WTC11 (cell line): ENCODE data around the gene HOMEZ. TPM values are rescaled to one million over a fixed set of nuclear protein-coding genes. Genes with fewer than 3 reads are reported as not detected.
A peak's percentile ranks its signal among the peaks of the same experiment; 100 is the strongest.

Experiments
- ATAC-seq: fragments of 200-7000 bp; cut with Tn5 transposase; 2 replicates; pipeline ENCODE4 v1.10.0; 2021; ENCODE audit warnings: mild to moderate bottlenecking, moderate library complexity
- CTCF ChIA-PET: fragments of 300-600 bp; sonication (Branson Sonifier 250); formaldehyde crosslinking; loops from one replicate; lab custom pipeline; 2021; ENCODE audit warnings: antibody characterized with exemption; lab: Charles Lee
- POLR2A ChIA-PET: fragments of 350-600 bp; sonication (Branson Sonifier 250); formaldehyde crosslinking; loops from one replicate; lab custom pipeline; 2021; ENCODE audit warnings: antibody characterized with exemption; lab: Charles Lee
- DNase-seq: peaks from one replicate; pipeline ENCODE4 v3.0.0; 2021; ENCODE audit warnings: low spot score
- H3K27ac Mint-ChIP-seq: 2 replicates; pipeline ENCODE4 v1.8.0; 2021; ENCODE audit warnings: mixed read lengths
- H3K27me3 Mint-ChIP-seq: 2 replicates; pipeline ENCODE4 v1.8.0; 2021; ENCODE audit warnings: low read depth, mild to moderate bottlenecking, moderate library complexity, mixed read lengths
- H3K36me3 Mint-ChIP-seq: 2 replicates; pipeline ENCODE4 v1.8.0; 2021; ENCODE audit warnings: mixed read lengths
- H3K4me1 Mint-ChIP-seq: 2 replicates; pipeline ENCODE4 v1.8.0; 2022; ENCODE audit warnings: mixed read lengths
- H3K4me3 Mint-ChIP-seq: 2 replicates; pipeline ENCODE4 v1.8.0; 2021; ENCODE audit warnings: mild to moderate bottlenecking, moderate library complexity, mixed read lengths
- H3K9me3 Mint-ChIP-seq: 2 replicates; pipeline ENCODE4 v1.8.0; 2021; ENCODE audit warnings: mixed read lengths
- ARID4B ChIP-seq: sonication (generic); formaldehyde crosslinking; IDR thresholded peaks from 2 replicates; pipeline ENCODE4 v1.8.0; 2023; ENCODE audit warnings: missing genetic modification reagents, mild to moderate bottlenecking, borderline replicate concordance
- ATF1 ChIP-seq: sonication (generic); formaldehyde crosslinking; IDR thresholded peaks from 2 replicates; pipeline ENCODE4 v1.8.1; 2023; ENCODE audit warnings: mild to moderate bottlenecking, moderate library complexity, missing genetic modification reagents
- GABPB1 ChIP-seq: sonication (generic); formaldehyde crosslinking; IDR thresholded peaks from 2 replicates; pipeline ENCODE4 v1.8.1; 2023; ENCODE audit warnings: mild to moderate bottlenecking, missing genetic modification reagents
- SMAD4 ChIP-seq: sonication (generic); formaldehyde crosslinking; IDR thresholded peaks from 2 replicates; pipeline ENCODE4 v1.8.0; 2022; ENCODE audit warnings: mild to moderate bottlenecking, missing genetic modification reagents
- ZNF423 ChIP-seq: fragments of 250-450 bp; sonication (Bioruptor Pico); IDR thresholded peaks from 2 replicates; pipeline ENCODE4 v2.1.2; 2022; ENCODE audit warnings: mild to moderate bottlenecking, moderate library complexity
- total RNA-seq: library from RNA; stranded (reverse); gene quantifications from 3 replicates; pipeline ENCODE4 v1.2.3, GENCODE V29; 2021
- TF ChIP-seq, protein P1 (sequence below): sonication (generic); formaldehyde crosslinking; IDR thresholded peaks from 2 replicates; pipeline ENCODE4 v1.8.0; 2022; ENCODE audit warnings: mild to moderate bottlenecking, missing genetic modification reagents

Gene HOMEZ
- total RNA-seq, 1 experiment from 2014 or later, result 10.7 TPM

DNA sequence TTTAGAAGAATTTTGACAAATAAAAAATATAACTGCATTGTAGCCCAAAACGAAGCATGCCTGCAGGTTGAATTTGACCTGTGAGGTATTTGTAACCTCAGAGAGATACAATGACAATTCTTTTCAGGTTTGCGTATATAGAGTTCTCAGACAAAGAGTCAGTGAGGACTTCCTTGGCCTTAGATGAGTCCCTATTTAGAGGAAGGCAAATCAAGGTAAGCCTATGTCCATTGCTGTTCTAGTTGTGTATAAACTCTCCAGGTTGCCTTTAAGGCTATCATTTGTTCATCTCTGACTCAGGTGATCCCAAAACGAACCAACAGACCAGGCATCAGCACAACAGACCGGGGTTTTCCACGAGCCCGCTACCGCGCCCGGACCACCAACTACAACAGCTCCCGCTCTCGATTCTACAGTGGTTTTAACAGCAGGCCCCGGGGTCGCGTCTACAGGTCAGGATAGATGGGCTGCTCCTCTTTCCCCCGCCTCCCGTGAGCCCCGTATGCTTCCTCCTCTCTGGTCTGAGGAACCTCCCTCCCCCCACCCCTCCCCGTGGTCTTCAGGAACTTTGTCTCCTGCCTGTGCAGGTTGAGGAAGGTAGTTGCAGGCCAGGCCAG is 38.0 kb upstream of the HOMEZ start:
- H3K4me1 Mint-ChIP-seq, result peaks cover 26% of the 10 kb centered on the region
- H3K9me3 Mint-ChIP-seq, result no peaks in the 10 kb centered on the region
- peak overlapping the region; percentile 65; the same call in 1 of the 2 replicates for H3K27ac Mint-ChIP-seq
- H3K4me3 Mint-ChIP-seq, result no peak overlapping the region
- H3K36me3 Mint-ChIP-seq, result peaks cover 46% of the 10 kb centered on the region
- DNase-seq, result no peak
- H3K27me3 Mint-ChIP-seq, result no peaks in the 10 kb centered on the region
- ChIA-PET POLR2A (no interaction called here), CTCF (interaction anchor here (1.3 to 1.7 kb wide), 2 partner anchors 56 to 59 kb away, joined by 3 to 7 read pairs; no protein-coding TSS in a partner anchor)
- TF ChIP-seq, protein P1, sequence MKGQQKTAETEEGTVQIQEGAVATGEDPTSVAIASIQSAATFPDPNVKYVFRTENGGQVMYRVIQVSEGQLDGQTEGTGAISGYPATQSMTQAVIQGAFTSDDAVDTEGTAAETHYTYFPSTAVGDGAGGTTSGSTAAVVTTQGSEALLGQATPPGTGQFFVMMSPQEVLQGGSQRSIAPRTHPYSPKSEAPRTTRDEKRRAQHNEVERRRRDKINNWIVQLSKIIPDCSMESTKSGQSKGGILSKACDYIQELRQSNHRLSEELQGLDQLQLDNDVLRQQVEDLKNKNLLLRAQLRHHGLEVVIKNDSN (CRISPR knock-in tag), result no peak
- no peak for ATAC-seq

GRCh38 chr14:23322568-23323517 is 36.9 kb upstream of the HOMEZ start:
- Mint-ChIP-seq H3K27me3 (no peaks in the 10 kb centered on the region), H3K4me1 (peaks cover 26% of the 10 kb centered on the region), H3K27ac (peak overlapping the region; percentile 96), H3K9me3 (no peaks in the 10 kb centered on the region), H3K36me3 (peaks cover 46% of the 10 kb centered on the region), H3K4me3 (peak overlapping the region; percentile 96)
- ATAC-seq, result no peak
- POLR2A ChIA-PET, result interaction anchor here (0.6 to 2.7 kb wide), 7 partner anchors 16 to 331 kb away, joined by 3 to 32 read pairs (median 9); partner anchors contain the start of genes ACIN1, BCL2L2, C14orf119 and SLC22A17
- DNase-seq, result no peak
- TF ChIP-seq GABPB1 (CRISPR knock-in tag) (no peak), SMAD4 (no peak), ATF1 (CRISPR knock-in tag) (no peak)
- CTCF ChIA-PET, result interaction anchor here (0.6 to 4.5 kb wide), 15 partner anchors 16 to 347 kb away, joined by 3 to 39 read pairs (median 8); partner anchors contain the start of genes BCL2L2, CEBPE, CMTM5 and PPP1R3E

DNA sequence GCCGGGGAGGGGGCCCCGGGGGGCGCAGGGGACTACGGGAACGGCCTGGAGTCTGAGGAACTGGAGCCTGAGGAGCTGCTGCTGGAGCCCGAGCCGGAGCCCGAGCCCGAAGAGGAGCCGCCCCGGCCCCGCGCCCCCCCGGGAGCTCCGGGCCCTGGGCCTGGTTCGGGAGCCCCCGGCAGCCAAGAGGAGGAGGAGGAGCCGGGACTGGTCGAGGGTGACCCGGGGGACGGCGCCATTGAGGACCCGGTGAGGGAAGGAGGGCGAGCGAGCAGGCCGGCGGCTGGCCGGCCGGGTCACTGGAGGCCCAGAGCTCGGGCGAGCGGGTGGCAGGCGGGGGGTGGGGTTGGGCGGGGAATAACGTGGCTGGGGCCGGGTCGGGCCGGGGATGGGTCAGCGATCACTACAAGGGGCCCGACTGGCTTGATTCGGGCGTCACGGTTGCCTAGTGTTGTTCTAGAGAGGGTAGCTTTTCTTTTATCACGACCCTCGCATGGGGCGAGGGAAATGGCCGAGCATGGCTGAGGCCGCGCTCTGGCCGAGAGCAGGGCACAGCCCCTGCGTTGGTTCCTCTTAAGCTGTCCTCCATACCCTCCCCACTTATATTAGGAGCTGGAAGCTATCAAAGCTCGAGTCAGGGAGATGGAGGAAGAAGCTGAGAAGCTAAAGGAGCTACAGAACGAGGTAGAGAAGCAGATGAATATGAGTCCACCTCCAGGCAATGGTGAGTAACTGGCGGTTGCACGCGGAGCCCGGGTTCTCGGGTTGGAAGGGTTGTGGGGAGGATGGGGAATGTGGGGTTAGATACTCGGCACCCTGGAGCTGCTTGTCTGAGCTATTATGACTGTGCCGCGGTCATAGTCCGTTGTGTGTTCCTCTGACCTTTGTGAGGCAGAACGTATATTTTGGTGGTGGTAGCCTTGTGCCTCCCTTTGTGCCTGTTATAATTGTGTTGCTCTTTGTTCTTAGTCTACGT is 35.9 kb upstream of the HOMEZ start:
- Mint-ChIP-seq H3K4me1 (peaks cover 26% of the 10 kb centered on the region), H3K36me3 (peaks cover 46% of the 10 kb centered on the region), H3K9me3 (no peaks in the 10 kb centered on the region), H3K4me3 (peak overlapping the region; percentile 96), H3K27ac (peak overlapping the region; percentile 96), H3K27me3 (no peaks in the 10 kb centered on the region)
- ATAC-seq, result no peak
- DNase-seq, result peak; percentile 21
- TF ChIP-seq ZNF423 (CRISPR knock-in tag), result no peak
- peak; percentile 23; the same call in 1 of the 2 replicates for TF ChIP-seq ARID4B (CRISPR knock-in tag)
- CTCF ChIA-PET, result interaction anchor here (0.6 to 4.5 kb wide), 29 partner anchors 15 to 406 kb away, joined by 3 to 39 read pairs (median 5); partner anchors contain the start of genes ACIN1, BCL2L2, C14orf119 and CEBPE
- POLR2A ChIA-PET, result interaction anchor here (0.6 to 2.7 kb wide), 17 partner anchors 7 to 330 kb away, joined by 3 to 32 read pairs (median 4); partner anchors contain the start of genes ACIN1, BCL2L2, C14orf119 and HOMEZ
